ENCODE measurements around the gene IQCE.
A peak's percentile ranks its signal among the peaks of the same experiment; 100 is the strongest.
"Not testable (repeated sequence)": the region's sequence is repeated elsewhere in the genome, so short reads cannot be mapped to it uniquely, and the experiment has no call there.

The IQCE gene

DNA sequence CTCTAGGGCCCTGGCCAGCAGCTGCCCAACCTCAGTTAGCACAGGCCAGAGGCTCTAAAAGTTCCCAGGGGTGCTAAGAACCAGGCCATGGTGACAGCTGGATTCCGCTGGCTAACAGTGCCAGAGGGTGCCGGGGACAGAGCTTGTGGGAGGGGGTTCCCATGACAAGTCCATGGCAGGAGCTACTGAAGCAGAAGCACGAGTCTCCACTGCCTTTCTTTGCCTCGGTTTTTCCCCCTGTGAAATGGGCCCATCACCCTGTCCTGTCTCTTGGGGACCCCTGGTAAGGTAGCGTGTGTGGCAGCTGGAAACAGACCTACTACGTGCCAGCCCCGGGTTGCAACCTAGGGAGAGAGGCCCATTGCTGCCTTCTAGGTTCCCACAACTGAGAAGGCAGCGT lies 26.0 kb upstream of the IQCE start:
- peak in 1 of 3 experiments; percentile 29 for DNase-seq

DNA sequence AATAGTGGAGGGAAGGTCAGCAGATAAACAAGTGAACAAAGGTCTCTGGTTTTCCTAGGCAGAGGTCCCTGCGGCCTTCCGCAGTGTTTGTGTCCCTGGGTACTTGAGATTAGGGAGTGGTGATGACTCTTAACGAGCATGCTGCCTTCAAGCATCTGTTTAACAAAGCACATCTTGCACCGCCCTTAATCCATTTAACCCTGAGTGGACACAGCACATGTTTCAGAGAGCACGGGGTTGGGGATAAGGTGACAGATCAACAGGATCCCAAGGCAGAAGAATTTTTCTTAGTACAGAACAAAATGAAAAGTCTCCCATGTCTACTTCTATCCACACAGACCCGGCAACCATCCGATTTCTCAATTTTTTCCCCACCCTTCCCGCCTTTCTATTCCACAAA lies 25.2 kb upstream of the IQCE start:
- DNase-seq: not testable (repeated sequence)

DNA sequence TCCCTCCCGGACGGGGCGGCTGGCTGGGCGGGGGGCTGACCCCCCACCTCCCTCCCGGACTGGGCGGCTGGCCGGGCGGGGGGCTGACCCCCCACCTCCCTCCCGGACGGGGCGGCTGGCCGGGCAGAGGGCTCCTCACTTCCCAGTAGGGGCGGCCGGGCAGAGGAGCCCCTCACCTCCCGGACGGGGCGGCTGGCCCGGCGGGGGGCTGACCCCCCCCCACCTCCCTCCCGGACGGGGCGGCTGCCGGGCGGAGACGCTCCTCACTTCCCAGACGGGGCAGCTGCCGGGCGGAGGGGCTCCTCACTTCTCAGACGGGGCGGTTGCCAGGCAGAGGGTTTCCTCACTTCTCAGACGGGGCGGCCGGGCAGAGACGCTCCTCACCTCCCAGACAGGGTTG lies 24.6 kb upstream of the IQCE start:
- not testable (repeated sequence) for DNase-seq

DNA sequence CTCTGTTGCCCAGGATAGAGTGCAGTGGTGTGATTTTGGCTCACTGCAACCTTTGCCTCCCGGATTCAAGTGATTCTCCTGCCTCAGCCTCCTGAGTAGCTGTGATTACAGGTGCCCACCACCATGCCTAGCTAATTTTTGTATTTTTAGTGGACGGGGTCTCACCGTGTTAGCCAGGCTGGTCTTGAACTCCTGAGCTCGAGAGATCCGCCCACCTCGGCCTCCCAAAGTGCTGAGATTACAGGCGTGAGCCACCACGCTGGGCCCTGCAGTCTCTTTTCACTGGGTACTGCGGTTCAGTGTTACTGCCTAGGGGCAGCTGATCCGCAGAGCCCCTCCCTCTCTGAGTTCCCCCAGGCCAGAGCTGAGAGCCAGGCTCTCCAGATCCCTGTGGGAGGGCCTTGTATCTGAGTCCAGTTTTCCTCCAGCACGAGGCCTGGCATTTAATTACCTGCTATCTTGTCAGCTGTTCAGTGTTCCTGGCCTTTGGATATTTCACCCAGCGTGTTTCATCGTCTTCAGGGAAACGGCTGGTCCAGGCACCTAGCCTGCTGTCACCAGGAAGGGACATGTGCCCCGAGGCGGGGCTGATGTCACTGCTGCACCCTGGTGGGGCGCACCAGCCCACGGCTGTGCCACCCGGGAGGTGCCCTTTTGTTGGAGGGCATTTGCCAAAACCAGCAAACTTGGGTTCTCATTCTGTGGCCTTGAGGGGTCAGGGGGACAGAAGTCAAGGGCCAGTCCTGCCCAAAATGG lies 22.7 kb upstream of the IQCE start:
- peak in 2 of 3 experiments; percentile 53 to 82 for DNase-seq

DNA sequence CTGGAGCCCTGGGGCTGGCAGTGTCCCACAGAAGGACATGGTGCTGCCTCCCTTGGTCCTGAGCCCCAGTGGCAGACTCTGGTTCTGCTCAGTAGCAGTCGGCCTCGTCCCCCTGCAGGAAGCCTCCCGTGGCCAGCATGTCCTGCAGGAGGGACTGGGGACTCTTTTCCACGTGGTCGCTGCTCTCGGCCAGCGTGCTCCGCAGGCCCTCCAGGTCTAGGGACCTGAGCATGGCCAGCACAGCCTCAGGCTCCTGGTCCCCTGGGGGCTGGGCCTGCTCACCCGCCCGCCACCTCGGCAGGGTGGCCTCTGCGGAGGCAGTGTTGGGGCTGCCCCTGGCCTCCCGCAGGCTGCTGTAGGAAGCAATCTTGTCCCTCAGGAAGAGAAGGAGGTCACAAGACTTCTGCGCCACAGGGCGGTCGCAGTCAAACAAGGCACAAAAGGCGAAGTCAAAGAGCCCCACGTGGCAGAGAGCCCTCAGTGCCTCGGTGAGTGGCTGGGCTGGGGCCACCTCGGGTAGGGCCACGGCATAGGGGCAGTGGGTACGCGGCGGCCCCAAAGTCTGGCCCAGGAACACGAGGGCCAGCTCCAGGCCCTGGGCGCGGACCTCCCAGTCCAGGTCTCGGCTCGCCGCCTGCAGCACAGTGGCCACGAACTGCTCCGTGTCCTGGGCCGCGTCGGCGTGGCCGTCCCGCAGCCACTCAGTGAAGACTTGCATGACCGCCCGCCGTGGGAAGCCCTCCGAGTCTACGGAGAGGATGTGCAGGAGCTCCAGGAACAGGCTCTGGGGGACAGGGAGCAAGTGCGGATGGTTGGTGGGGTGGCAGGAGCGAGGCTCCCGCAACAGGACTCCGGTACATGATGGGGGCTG lies 20.6 kb upstream of the IQCE start:
- DNase-seq: no peak

DNA sequence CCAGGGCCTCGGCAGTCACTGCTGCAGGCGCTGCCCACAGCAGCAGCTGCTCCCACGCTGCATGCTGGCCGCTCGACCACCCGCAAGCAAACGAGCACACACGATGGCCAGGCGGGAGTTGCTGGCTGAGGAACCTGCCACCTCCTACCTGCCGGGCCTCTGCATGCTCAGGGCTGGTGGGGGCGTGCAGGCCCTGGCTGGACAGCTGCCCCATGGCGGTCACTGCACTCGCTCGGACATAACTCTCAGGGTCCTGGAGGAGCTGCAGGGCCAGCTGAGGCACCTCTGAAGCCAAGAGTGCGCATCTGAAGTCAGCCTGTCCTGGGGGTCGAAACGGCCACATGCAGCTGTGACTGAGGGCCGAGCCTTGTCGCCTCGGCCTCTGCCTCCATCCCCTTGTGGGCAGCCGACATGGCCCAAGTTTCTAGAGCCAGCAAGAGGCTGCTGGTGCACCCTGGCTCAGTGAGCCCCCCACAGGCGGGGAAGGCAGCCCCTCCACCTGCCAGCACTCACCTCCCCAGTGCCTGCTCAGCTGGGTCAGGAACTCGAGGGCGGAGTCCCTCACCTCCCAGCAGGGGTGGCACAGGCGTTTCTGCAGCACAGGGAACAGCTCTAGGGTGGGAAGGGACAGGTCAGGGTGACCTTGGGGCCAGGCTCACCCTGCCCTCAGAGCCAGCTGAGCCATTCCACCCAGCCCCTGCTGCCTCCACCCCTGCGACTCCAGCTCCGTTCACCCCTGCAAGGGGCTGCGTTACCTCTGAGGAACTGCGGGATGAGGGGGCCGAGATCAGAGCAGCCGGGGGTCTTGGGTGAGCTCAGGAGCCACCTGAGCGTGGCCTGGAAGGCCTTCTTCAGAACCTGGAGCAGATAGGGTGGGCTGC lies 19.5 kb upstream of the IQCE start:
- DNase-seq: no peak

DNA sequence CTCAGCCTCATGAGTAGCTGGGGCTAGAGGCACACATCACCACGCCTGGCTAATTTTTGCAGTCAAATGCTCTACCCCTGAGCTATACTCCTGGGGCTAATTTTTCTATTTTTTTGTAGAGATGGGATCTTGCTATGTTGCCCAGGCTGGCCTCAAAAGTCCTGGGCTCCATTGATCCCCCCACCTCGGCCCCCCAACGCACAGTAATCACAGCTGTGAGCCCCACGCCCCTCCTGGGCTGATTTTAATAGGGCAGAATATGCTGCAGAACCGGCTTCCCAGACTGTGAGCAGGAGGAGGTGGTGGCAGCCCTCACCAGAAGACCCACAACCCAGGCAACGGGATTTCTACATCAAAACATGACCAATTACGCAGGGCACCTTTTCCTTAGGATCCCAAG lies 18.6 kb upstream of the IQCE start:
- no peak for DNase-seq

DNA sequence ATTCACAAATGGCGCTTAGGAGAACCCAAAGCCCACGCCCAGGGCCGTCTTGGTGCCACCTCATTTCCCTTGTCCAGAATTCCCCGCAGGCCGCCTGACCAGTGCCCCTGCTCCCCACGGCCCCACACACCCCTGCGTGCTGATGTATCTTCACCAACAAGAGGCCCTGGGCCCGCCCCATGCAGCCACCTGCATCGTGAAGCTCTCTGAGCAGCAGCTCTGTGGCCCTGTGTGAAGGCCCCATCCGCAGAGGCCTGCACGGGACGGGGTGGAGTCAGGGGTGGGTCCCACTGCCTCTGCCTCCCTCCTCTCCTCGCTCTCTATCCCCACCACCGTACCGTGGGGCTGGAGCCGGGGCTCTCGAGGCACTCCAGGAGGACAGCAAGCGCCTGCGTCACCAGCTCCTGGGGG lies 18.1 kb upstream of the IQCE start:
- DNase-seq: no peak

DNA sequence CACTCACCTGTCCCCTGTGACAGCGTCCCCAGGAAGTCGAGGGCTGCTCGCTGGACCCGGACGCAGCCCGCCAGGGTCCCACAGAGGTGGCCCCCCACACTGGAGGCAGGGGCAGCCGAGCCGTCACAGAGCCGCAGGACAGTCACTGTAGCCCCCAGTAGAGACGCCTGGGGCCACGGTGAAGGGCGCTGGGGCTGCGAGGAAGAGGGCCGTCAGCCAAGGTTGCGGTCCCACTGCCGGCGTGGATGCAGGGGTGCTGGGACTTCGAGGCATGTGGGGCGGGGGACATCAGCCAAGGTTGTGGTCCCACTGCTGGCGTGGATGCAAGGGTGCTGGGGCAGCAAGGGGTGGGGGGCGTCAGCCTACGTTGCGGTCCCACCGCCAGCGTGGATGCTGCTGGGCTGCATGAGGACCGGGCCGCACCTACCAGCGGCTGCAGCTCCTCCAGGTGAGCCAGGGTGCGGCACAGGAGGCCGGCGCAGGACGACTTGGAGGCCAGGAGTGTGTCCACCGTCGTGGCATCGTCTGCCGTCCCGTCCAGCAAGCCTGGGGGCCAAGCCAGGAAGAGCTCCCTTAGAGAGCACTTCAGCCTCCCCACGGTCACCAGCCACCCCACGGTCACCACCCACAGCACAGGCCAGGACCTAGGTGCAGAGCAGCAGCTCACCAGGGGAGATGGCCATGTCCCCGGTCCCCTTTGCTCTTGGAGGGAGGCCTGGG lies 17.3 kb upstream of the IQCE start:
- DNase-seq: no peak

DNA sequence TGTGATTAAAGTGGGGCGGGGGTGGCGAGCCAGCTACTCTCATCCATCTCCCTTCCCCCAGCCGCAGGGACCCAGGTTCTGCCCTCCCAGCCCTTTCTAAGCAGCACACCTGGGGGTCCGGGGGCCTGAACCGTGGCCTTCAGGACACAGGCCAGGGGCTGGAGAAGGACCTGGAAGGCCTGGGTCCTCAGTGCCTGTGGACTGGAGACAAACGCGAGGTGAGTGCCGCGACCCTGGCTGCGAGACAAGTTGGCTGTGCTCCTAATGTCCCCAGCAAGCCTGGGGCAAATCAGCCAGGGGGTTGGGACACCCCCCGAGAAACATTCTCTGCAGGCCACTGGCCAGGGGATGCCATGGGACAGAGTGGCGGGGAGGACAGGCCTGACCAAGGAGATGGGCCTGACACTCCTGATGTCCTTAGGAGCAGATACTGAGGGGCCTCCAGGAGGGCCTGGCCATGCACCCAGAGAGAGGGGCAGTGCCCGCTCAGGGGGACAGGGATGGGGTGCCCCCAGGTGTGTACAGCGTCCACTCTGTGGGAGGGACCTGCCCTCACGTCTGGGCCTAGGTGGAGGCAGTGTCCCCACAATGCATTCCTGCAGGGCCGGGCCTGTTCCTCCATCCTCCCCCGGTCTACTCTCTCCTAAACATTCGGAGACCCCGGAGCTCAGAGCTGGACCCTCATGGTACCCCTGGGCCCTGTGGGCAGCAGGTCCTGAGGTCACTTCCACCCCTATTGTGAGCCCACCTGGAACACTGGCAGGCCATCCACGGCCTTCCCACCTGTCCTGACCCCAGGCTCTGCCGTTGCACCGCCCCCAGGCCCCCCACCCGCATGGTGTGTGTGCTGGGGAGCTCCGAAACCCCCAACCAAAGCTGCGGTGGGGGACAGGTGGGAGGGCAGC lies 16.5 kb upstream of the IQCE start:
- DNase-seq: no peak

DNA sequence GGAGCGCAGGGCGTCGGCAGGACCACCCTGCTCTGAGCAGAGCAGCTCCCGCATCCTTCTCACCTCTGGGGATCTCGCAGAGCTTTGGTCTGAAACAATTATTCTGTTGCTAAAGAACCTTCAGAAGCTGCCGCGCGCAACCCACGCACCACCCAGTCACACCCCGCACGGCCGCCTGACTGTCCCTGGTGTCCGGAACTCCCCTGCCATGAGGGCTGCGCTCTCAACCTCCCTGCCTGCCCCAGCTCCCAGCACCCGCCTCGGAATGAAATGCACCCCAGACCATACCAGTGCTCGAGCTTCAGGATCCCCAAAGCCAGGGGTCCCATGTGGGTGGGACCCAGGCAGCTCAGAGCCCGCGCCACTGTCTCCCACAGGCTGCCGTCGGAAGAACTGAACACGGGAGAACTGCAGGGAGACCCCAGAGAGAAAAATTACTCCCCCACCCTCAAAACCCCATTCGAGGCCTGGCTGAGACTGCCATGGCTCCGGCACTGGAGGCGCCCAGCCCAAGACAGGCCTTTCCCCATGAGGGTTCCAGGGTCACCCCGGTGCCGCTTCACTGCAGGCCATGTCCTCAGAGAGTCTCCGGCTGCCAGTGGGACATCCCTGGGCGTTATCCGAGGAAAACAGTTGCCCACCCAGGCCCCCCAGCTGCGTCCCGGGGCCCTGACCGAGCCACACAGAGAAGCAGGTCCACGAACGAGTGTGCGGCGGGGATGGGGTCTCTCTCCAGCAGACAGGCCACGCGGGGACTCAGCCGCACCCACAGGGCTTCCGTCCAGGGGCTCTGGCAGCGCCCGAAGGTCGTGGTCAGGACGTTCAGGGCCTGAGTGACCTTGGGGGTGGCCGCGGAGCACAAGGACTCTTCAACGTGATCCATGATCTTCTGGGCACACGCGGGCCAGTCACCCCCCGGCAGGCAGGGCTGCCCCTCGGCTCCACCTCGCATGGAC lies 15.6 kb upstream of the IQCE start:
- DNase-seq: no peak

DNA sequence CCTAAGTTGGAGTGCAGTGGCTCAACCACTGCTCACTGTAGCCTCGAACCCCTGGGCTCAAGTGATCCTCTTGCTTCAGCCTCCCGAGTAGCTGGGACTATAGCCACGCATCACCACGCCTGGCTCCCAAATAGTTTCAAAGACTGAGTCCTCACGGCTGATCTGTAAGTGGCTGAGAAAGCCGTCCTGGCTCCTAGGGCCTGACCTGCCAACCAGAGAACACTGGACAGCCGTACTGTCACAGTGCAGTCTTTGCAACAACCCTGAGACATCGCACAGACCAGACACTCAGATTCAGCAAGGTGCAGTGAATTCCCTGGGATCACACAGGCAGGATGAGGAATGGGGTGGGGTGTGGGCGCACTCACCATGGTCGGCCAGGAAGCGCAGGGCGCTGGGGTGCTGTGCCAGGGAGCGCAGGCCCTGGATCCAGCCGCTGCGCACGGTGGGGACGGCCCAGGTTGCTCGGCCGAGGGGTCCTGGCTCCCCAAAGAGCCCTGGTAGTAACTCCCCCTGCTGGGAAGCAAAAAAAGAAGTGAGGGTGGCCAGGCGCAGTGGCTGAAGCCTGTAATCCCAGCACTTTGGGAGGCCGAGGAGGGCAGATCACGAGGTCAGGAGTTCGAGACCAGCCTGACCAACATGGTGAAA lies 14.1 kb upstream of the IQCE start:
- no peak for DNase-seq

DNA sequence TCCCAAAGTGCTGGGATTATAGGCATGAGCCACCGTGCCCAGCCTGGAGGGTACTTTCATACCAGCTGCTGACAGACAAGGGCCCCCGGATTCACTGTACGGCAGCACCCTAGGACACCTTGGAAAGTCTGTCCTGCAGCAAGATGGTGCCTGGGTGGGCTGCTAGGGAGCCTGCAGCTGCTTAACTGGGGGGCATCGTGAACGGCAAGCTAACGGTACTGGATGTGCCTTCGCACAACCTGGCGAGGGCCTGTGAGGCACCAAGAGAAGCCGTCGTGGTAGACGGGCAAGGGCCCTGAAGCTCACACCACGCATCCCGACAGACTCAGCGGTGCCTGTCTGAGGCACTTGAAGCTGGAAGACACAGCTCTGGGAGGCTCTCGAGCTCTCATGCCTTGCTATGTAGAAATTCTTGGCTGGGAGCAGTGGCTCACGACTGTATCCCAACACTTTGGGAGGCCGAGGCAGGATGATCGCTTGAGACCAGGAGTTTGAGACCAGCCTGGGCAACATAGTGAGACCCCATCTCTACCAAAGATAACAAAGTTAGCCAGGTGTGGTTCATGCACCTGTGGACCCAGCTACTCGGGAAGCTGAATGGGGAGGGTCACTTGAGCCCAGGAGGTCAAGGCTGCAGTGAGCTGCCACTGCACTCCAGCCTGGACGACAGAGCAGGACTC lies 12.9 kb upstream of the IQCE start:
- DNase-seq: no peak

DNA sequence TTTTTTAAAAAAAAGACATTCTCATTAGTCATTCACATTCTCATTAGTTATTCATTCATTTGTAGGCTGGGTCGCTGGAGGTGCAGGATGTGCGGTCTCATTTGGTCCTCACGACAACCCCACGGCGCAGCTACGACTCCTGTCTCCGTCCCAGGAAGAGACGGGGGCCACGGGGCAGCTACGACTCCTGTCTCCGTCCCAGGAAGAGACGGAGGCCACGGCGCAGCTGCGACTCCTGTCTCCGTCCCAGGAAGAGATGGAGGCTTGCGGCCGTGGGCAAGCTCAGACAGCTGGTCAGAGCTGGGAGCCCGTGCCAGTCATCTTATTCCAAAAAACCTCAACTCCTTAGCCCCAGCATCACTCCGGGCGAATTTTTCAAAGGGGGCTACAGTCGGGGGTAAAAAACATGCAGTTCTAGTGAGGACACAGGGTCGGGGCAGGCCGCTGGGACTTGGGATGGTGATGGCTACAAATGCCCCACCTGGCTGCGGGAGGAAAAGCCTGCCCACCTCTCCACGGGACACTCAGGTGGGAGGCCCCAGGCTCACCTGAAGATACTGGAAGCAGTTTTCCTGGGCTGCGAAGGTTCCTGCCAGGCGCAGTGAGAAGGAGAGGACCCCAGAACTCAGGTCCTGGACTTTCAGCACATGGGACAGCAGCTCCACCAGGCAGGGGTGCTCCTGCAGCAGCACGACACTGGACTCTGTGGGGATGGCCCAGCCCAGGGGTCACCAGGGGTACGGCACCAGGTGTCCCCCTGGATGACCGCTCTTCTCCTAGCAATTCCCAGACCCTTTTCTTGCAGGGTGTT lies 11.8 kb upstream of the IQCE start:
- no peak for DNase-seq

DNA sequence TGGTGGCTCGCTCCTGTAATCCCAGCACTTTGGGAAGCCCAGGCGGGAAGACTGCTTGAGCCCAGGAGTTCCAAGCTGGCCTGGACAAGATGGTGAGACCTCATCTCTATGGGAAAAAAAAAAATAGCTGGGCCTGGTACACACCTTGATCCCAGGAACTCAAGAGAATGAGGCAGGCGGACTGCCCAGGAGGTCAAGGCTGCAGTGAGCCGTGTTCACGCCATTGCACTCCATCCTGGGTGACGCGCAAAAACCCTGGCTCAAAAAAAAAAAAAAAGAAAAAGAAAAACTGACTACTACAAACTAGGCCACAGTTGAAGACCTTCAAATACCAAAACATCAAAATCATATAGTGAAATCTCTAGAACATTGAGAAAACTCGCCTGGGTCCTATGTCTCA lies 7.4 kb upstream of the IQCE start:
- DNase-seq: no peak

DNA sequence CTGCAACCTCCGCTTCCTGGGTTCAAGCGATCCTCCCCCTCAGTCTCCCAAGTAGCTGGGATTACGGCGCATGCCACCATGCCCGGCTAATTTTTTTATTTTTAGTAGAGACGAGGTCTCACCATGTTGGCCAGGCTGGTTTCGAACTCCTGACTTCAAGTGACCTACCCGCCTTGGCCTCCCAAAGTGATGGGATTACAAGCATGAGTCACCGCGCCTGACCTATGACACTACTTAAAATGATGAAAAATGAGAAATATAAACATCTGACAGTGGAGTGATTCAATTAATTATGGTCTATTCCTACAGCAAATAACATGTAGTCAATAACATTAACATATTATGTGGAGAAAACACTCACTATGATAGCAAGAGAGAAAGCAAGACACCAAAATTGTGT lies 5.7 kb upstream of the IQCE start:
- DNase-seq: no peak

DNA sequence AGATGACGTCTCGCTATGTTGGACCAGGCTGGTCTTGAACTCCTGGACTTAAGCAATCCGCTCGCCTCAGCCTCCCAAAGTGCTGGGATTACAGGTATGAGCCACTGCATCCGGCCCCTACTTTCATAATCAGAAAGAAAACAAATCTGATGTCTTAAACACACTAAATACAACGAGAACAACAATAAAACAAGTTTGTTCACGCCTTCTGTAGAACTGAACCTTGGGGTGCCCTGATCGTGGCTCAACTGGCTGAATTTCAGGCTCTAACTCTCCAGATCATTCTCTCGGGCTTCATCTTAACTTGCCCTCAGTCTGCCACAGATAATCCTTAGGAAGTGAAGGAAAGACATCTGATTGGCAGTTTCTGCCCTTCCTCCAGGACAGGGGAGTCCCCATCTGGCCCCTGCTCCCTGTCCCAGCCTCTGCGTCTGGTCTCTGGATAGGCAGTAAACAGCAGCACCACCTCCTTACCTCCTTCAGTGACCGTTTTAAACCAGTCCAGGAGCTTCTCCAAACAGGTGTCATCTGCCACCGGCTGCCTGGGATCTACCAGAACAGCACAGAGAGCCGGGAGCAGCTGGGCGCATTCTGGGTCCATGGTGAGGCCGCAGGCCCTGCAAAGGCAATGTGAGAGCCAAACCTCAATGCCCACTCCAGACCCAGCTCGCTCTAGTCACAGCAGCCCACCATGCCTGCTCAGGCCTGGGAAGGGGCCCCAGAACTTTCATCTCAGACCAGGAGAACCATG lies 4.8 kb upstream of the IQCE start:
- peak in 1 of 3 experiments; percentile 20 for DNase-seq
